Measurements from ENCODE around the gene MYOT. TPM values are rescaled to one million over a fixed set of nuclear protein-coding genes. Genes with fewer than 3 reads are reported as not detected.

Gene MYOT
- total RNA-seq, 1 donor from 2014 or later = not detected

GRCh38 chr5:137842296-137842695, 25.4 kb upstream of the MYOT start:
- H3K9ac ChIP-seq (ENCODE audit: low read length) = no peak overlapping the region
- H3K27ac Mint-ChIP-seq (ENCODE audit: unreplicated experiment) = no peak overlapping the region
- H3K4me1 Mint-ChIP-seq (ENCODE audit: low read depth, unreplicated experiment) = peaks cover 6% of the 10 kb centered on the region
- H3K4me3 Mint-ChIP-seq (ENCODE audit: unreplicated experiment) = no peak overlapping the region
- no peaks in the 10 kb centered on the region for H3K36me3 Mint-ChIP-seq (ENCODE audit: low read depth, unreplicated experiment)
- no peaks in the 10 kb centered on the region for H3K9me3 ChIP-seq (ENCODE audit: insufficient read depth, low read depth, low read length)
- peaks cover 4% of the 10 kb centered on the region for H3K4me1 ChIP-seq (ENCODE audit: insufficient read depth, low read length)
- H3K36me3 ChIP-seq (ENCODE audit: insufficient read depth, low read length) = no peaks in the 10 kb centered on the region
- H3K27me3 ChIP-seq (ENCODE audit: insufficient read depth, low read length) = peaks cover 2% of the 10 kb centered on the region
- no peaks in the 10 kb centered on the region for H3K9me3 Mint-ChIP-seq (ENCODE audit: unreplicated experiment)
- no peaks in the 10 kb centered on the region for H3K27me3 Mint-ChIP-seq (ENCODE audit: low read depth, unreplicated experiment)
- no peaks in the 10 kb centered on the region for H4K20me1 ChIP-seq (ENCODE audit: insufficient read depth, low read length)
- H3K27ac ChIP-seq (ENCODE audit: low read depth, low read length) = no peak overlapping the region
- no peak for TF ChIP-seq CTCF (IDR thresholded peaks at IDR 0.05; ENCODE audit: insufficient read depth, low read depth, low read length)
- TF ChIP-seq EZH2 (IDR thresholded peaks at IDR 0.05; ENCODE audit: insufficient read depth, low read length) = no peak
- no peak overlapping the region for H3K4me2 ChIP-seq (ENCODE audit: low read length)
- no peaks in the 10 kb centered on the region for H3K79me2 ChIP-seq (ENCODE audit: insufficient read depth, low read length)
- no peak for FAIRE-seq
- no peak overlapping the region for H3K4me3 ChIP-seq (ENCODE audit: insufficient read depth, low read depth, low read length)
- no peak for DNase-seq (ENCODE audit: low read depth)
- no peak overlapping the region for H2AFZ ChIP-seq (ENCODE audit: low read depth, low read length)

- H3K27ac Mint-ChIP-seq (ENCODE audit: unreplicated experiment) = no peak overlapping the region
These were observed 23.9 kb upstream of the MYOT start for GRCh38 chr5:137843676-137844299.

More at GRCh38 chr5:137843676-137844299, 23.9 kb upstream of the MYOT start:
- no peaks in the 10 kb centered on the region for H3K36me3 Mint-ChIP-seq (ENCODE audit: low read depth, unreplicated experiment)
- Histone ChIP-seq H3K79me2 (ENCODE audit: insufficient read depth, low read length) (no peaks in the 10 kb centered on the region), H3K4me1 (ENCODE audit: insufficient read depth, low read length) (no peaks in the 10 kb centered on the region), H3K27me3 (ENCODE audit: insufficient read depth, low read length) (peaks cover 2% of the 10 kb centered on the region), H3K4me2 (ENCODE audit: low read length) (no peak overlapping the region), H3K9ac (ENCODE audit: low read length) (no peak overlapping the region), H3K36me3 (ENCODE audit: insufficient read depth, low read length) (no peaks in the 10 kb centered on the region), H3K27ac (ENCODE audit: low read depth, low read length) (no peak overlapping the region), H4K20me1 (ENCODE audit: insufficient read depth, low read length) (no peaks in the 10 kb centered on the region), H3K4me3 (ENCODE audit: insufficient read depth, low read depth, low read length) (no peak overlapping the region), H2AFZ (ENCODE audit: low read depth, low read length) (no peak overlapping the region), H3K9me3 (ENCODE audit: insufficient read depth, low read depth, low read length) (no peaks in the 10 kb centered on the region)
- H3K27me3 Mint-ChIP-seq (ENCODE audit: low read depth, unreplicated experiment) = no peaks in the 10 kb centered on the region
- DNase-seq (ENCODE audit: low read depth) (no peak), FAIRE-seq (no peak)
- no peak for TF ChIP-seq CTCF (IDR thresholded peaks at IDR 0.05; ENCODE audit: insufficient read depth, low read depth, low read length)
- TF ChIP-seq EZH2 (IDR thresholded peaks at IDR 0.05; ENCODE audit: insufficient read depth, low read length) = no peak
- no peaks in the 10 kb centered on the region for H3K9me3 Mint-ChIP-seq (ENCODE audit: unreplicated experiment)
- H3K4me1 Mint-ChIP-seq (ENCODE audit: low read depth, unreplicated experiment) = no peaks in the 10 kb centered on the region
- no peak overlapping the region for H3K4me3 Mint-ChIP-seq (ENCODE audit: unreplicated experiment)
